IPS DF 19.7 (cell line): Measurements from ENCODE around the gene ABCA10.

Experiments used
- DNase-seq: peaks from one replicate; pipeline ENCODE4 v3.0.0-alpha.2; 2013; ENCODE audit warnings: low read depth, low spot score

The ABCA10 gene

GRCh38 chr17:69103557-69104233 lies 124.9 kb downstream of the ABCA10 start:
- no peak for DNase-seq

GRCh38 chr17:69098625-69099024 lies 130.0 kb downstream of the ABCA10 start:
- no peak for DNase-seq
